Renal cortex interstitium (tissue), 11 donors: ENCODE measurements around the gene PKDCC. TPM values are rescaled to one million over a fixed set of nuclear protein-coding genes. Genes with fewer than 3 reads are reported as not detected.

Experiments used
- DNase-seq, 11 donors: peaks; one replicate each; pipeline ENCODE4 v3.0.0-alpha.2; 2013; ENCODE audit warnings: low read depth in 9 of 11, low spot score in 4 of 11; ENCODE audit errors: extremely low read depth in 1 of 11
- polyA plus RNA-seq, 3 donors: library from polyadenylated mRNA; unstranded; fragments of 120-200 nt; gene quantifications; one replicate each; pipeline ENCODE4 v1.2.1, GENCODE V29; 2013; ENCODE audit not compliant: insufficient read length in 3 of 3

PKDCC gene
- polyA plus RNA-seq, 3 donors: 334 to 451 (median 363) TPM

- no peak for DNase-seq
Measured at GRCh38 chr2:42107249-42108042, 59.6 kb downstream of the PKDCC start.

Other genes with a start within 250 kb of the PKDCC start
- 100 to 1,000 TPM; 101 to 127 (median 123) TPM for gene EML4, start 121.3 kb downstream of the PKDCC start, polyA plus RNA-seq